ENCODE results near the gene ACTRT2.

Gene ACTRT2

DNA sequence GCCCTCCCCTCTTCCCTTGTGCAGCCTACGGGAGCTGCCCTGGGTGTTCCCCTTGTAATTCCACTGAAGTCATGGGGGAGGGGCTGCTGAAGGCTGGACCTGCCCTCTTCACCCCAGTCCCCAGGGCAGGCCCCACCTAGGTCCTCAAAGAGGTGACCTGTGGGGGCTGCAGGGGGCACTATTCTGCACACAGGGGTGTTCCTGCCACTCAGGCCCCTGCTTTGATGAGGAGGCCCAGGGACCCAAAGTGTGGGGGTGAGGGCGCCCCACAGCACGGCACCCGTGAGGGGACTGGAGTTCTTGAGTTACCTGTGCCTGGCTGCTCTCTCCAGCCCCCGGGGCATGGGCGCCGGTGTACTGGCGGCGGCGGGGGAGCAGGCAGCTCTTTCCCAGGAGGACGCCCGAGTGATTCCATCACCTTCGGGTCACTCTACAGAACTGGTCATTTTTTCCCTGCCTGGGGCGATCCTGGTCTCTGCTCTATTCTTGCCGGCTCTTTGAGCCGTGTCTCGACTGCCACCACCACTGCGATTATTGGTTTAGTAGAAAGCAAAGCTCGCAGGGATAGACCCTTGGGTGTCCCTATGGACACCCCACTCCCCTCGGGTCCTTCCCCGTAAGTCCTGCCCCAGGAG, 40.8 kb downstream of the ACTRT2 start:
- H3K4me3 ChIP-seq (ENCODE audit: low read length): no peak overlapping the region

DNA sequence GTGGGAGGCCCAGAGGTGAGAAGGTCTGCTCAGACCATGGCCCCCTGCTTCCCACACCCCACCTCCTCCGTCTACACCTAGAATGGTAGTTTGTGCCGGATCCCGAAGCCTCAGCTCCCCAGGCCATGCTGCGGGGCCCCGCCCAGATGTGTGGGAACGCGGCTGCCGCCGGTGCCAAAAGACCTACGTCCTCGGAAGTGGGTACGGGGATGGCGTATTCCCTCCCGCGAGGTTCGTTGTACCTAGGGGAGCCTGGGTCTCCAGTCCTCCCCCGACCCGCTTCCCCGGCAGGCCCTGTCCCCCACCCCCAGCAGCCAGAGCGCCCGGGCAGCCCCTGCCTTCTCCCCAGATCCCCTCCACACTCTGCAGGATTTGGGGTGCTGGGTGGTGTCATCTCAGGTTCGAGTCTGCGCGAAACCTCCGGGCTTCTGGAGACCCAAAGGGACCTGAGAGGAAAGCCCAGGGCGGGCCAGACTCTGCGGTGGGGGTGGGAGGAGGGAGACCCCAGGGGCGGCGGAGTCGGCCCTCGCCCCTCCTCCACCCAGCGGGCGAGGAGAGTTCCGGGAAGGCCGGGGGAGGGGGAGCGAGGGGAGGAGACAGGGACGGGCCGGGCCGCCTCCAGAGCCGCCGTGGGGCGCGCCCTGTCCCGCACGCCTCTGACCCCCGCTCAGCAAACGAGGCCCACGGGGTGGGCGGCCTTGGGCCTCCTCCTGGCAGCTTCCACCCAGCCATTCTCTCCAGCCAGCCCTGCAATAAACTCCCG, 41.5 kb downstream of the ACTRT2 start:
- DNase-seq (ENCODE audit: low read depth, low spot score): no peak

More for the DNA sequence above, 40.8 kb downstream of the ACTRT2 start:
- DNase-seq (ENCODE audit: low read depth, low spot score): no peak

DNA sequence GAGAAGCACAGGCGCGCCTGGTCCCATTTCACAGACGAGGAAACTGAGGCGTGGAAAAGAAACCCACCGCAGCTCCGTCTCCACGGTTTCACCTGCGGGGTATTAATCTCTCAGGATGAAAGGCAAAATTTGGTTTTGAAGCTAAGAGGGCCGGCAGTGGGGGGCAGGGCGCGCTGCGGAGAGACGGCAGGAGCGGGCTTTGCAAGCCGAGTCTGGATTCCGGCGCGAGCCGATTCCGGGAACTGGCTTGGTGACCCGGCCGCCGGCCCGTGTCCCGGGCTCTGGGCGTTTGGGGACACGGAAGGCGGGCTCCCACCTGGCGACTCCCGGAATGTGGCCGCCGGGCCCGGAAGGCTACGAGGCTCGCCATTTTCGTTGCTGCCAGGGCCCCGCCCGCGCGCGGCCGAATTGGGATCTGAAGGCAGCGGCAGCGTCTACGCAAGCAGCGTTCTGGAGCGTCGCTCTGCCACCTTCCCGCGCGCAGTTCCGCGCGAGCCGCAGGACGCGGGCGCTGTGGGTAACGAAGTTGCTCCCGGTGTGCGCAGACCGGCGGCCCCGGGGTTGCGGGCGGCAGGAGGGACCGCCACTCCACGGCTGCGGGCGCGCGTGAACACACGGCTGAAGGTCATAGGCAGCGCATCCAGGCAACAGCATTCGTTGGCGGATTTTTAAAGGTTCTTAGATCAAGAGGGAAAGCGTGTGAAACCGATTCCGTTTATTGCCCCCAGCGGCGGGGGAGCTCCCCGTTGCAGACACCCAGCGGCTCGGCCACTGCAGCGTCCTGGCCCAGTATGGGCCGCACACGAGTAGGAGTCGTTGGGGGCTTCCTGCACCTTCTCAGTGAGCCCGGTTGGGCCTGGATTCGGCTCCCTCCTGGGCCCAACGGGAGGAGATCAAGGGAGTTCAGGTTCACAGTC, 42.4 kb downstream of the ACTRT2 start:
- no peak overlapping the region for H3K4me3 ChIP-seq (ENCODE audit: low read length)
- no peak for DNase-seq (ENCODE audit: low read depth, low spot score)

More for the DNA sequence above, 41.5 kb downstream of the ACTRT2 start:
- H3K4me3 ChIP-seq (ENCODE audit: low read length): no peak overlapping the region

DNA sequence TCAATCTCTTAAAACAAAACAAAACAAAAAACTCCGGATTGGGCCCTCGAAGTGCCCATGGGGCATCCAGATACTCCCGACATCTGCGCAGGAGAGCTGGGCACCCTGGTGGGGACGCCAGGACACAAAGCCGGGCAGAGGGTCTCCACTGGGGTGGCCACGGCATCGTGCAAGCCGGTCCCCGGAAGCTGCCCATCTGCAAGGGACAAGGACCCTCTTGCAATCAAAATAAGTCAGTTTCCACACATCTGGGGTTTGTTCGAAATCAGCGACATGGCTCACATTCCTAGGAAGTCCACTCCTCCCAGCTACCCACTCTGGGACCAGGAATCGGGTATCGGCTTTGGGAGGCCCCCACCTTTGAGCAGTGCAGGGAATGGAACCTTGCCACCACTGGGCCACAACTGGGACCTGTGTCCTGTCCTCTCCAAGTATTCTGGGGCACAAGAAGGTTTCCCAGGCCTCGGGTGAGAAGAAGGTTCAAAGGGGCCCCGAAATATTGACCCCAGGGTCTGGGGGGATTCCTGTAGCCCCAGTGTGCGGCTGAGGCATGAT, 43.1 kb downstream of the ACTRT2 start:
- DNase-seq (ENCODE audit: low read depth, low spot score): no peak
- H3K4me3 ChIP-seq (ENCODE audit: low read length): no peak overlapping the region

DNA sequence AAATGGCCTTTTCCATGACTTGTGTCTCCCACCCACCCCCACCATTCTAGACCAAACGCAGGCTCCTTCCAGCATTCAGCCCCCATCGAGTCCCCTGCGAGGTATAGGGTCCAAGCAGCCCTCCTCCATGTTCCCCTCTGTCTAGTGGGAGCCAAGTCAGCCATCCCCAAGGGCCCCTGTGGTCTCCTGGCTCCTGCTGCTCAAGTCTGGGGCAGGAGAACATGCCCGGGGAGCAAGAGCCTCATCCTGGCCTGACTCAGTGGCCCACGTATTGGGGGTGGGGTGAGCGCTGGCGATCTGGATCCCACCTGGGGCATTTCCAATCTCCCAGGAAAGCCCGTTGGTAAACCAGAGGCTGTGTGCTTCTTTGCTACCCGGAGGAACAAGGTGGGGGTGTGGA, 43.6 kb downstream of the ACTRT2 start:
- H3K4me3 ChIP-seq (ENCODE audit: low read length): no peak overlapping the region
- DNase-seq (ENCODE audit: low read depth, low spot score): no peak

DNA sequence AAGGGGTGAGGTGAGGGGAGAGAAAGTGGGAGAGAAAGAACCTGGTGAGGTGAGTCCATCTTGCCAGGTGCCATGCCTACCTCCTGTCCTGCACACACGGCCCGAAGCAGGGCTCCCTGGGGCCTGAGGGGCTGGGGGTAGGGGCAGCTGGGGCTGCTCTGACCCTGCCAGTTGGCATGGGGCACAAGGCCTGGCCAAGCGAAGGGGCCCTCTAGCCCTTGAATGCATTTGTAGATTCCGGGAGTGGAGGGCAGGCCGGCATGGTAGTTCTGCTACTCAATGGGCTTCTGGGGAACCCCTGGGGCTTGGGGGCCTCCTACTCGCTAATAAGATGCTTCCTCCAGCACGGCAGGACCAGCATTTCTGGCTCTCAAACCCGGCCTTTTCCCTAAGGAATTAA, 44.1 kb downstream of the ACTRT2 start:
- no peak for DNase-seq (ENCODE audit: low read depth, low spot score)
- H3K4me3 ChIP-seq (ENCODE audit: low read length): no peak overlapping the region

DNA sequence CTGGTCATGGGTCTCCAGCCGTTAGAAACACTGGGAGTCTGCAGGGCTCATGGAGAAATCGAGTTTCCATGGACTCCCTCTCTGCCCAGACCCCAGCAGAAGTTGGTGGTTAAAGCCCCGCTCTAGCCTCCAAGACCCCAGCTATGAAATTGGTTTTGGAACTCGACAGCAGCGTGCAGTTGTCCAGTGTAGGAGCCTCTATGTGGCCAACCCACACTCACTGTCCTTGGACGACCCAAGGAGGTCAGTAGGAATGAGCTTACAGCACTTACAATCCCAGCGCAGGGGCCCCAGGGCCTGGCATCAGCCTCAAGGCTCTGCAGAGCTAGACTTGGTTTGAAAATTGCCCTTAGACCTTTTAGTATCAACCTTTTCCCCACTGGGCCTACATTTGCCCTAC, 44.5 kb downstream of the ACTRT2 start:
- no peak for DNase-seq (ENCODE audit: low read depth, low spot score)
- no peak overlapping the region for H3K4me3 ChIP-seq (ENCODE audit: low read length)

DNA sequence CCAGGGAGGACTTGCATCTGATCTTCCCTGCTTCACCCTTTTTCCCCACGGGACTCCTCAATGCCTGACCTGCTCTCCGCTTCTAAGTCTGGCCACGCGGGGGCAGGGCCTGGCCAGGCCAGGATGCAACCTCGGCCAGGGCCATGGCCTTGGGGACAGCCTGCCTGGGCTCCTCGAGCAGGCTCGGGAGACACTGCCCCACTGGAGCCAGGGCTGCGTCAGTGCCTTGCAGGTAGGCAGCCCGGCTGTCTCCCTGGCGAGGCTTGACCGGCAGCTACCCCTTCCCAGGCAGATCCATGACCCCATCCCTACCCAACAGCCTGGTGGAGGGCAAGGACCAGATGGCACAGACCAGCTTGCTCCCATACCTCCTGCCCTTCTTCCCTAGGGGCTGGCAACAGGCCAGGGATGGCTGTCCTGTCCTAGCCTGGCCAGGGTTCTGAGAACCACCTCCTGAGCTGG, 45.0 kb downstream of the ACTRT2 start:
- H3K4me3 ChIP-seq (ENCODE audit: low read length): no peak overlapping the region
- no peak for DNase-seq (ENCODE audit: low read depth, low spot score)

DNA sequence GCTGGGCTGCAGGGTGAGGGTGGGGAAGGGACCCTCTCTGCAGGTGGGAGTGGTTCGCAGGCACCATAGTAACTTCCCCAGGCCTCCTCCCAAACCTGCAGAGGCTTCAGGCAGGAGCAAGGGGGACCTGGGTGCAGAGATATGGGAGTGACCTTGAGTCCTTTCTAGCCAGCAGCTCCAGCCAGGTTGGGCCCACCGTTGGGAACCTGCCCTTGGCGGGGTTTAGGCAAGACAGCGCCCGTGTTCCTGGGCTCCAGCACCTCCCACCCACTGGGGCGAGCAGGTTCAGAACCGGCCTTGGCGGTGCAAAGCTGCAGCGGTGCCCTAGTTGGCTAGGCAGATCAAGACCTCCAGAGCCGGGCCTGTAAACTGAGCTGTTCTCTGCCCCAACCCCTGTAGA, 45.6 kb downstream of the ACTRT2 start:
- H3K4me3 ChIP-seq (ENCODE audit: low read length): no peak overlapping the region
- no peak for DNase-seq (ENCODE audit: low read depth, low spot score)

DNA sequence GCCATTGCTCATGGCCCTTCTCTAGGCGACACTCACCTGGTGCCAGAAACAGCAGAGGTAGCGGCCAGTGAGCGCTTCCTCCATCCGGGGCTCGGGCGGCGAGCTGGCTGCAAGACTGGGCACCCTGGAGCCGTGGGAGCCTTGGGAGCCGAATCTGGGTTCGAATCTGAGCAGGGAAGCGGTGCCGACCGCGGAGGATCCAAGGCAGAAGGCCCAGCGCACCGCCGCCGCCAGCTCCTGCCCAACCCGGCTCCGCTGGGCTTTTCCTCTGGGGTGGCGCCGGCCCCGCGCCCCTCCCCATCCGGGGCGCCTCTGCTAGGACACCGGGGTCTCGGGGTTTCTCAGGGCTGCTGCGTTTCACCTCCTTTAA, 46.0 kb downstream of the ACTRT2 start:
- no peak for DNase-seq (ENCODE audit: low read depth, low spot score)
- H3K4me3 ChIP-seq (ENCODE audit: low read length): no peak overlapping the region

DNA sequence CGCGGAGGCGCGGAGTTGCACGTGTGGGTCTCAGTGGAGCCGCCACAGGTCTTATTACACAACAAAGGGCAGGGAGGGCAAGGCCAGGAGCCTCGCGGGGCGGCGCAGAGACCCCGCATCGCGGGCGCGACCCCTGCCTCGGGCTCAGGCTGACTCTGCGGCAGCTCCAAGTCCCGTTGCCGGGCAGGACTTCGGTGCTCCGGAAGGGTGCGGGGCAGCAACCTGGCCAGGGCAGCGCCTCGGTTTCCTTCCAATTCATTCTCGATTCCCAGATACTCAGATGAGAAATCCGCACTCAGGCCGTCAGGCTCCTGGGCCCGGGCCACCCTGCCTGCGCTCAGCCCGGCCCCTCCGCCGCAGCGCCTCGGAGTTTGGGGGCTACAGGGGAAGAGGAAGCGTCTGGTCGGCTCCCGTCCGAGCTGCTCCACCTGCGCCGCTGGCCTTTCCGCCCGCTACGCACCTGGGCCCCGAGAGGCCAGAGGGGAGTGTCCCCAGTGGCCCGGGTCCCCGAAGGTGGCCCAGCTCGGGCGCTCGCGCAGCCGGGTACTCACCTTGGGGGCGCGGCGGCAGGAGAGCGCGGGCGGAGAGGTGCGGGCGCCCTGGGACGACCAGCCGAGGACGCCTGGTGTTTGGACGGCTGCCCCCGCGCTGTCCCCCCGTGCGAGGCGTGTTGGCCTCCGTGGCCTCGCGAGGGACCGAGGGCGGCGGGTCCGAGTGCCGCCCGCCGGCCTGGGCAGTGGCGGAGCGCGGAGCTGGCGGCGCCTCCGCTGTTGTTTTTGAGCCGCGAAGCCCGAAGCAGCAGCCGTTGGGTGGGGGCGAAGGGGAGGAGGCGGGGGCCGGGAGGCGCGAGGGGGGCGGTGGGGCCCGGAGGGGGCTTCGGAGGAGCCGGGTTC, 46.6 kb downstream of the ACTRT2 start:
- no peak overlapping the region for H3K4me3 ChIP-seq (ENCODE audit: low read length)
- DNase-seq (ENCODE audit: low read depth, low spot score): no peak

DNA sequence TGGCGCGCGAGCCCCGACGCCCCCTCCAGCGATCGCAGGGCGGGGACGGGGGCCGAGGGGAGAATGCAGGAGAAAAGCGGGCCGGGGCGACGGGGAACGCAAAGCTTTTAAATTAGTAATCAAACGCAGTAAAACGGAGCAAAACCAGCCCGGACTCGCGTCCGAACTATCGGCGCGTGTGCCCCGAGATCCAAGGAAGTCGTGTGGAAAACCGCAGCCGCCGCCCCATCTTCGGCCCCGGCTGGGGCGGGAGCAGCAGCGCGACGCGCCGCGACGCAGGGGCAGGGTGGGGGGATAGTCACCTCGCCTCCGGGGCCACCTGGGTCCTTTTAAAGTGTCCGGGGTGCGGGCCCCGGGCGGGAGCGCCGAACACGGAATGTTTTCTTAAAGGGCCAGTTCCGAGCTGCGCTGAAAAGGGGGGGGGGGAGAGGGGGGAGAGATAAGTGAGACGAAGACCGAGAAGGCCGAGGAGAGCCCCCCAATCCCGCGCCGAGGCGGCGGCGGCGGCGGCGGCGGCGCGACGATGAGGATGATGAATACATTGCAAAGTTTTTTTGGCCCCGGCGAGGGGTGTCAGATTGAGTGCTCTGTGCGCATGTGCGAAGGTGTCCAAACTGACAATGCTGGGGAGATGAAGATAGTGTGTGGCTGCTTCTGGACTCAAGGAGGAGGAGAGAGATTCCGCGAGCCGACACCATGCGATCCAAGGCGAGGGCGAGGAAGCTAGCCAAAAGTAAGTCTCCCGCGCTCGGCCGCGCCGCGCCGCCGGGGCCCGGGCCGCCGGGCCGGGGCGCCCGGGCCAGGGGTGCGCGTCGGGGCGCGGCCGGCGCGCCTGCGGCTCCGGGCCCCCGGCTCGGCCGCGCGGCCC, 47.5 kb downstream of the ACTRT2 start, which contains the start of gene PRDM16:
TSS of gene PRDM16 (plus strand) at position 640 of the 868 bp plus-strand sequence. CDS start at position 697, 57 bp downstream.
- DNase-seq (ENCODE audit: low read depth, low spot score): peak; percentile 0

DNA sequence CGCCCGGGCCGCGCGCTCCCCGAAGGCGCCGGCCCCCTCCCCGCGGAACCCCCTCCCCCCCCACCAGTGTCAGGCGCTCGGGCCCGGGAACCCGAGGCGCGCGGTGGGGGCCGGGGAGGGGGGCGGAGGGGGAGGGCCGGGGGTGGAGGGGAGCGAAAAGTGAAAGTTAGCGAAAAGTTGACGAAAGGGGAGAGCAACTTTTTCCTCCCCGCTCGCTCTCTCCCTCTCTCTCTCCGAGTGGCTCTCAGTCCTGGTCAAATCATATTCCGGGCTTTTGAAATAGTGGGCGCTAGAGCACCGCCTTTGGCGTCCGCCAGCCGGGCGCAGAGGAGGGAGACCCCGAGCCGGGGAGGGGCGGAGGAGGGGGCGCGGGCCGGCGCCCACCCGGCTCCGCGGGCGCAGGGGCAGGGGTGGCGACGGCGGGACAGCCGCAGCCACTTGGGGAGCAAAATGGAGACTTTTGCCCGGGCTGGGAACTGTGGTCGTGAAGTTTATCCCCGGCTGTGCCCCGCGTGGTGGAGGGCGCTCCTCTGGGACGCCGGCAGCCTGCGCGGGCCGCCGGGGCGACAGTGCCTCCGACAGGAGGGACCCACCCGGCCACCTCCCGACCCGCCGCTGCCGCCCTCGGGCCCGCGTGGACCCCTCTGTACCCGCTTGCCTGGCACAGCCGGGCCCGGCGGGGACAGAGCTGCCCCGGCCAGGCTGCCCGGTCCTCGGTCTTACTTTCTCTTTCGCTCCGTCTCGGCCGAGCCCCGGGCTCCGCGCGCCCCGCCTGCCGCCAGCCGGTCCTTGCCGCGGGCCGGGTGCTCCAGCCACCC, 48.4 kb downstream of the ACTRT2 start:
- no peak for DNase-seq (ENCODE audit: low read depth, low spot score)
- no peak overlapping the region for H3K4me3 ChIP-seq (ENCODE audit: low read length)

More for the DNA sequence above, 47.5 kb downstream of the ACTRT2 start, which contains the start of gene PRDM16:
- no peak within 1 kb of the TSS for H3K4me3 ChIP-seq (ENCODE audit: low read length)

DNA sequence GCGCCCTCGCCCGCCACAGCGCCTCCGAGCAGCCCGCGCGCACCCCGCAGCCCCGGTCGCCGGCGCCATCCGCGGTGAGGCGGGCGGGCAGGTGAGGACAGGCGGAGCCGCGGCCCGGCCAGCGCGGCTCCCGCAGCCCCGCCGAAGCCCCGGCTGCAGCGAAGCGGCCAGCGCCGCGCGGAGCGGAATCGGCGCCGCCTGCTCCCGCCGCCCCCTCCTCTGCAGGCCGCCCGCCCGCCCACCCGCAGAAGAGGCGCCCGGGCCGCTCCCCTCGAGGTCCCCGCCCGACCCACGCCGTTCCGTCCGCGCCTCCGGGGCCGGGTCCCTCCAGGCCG, 49.0 kb downstream of the ACTRT2 start:
- no peak overlapping the region for H3K4me3 ChIP-seq (ENCODE audit: low read length)
- no peak for DNase-seq (ENCODE audit: low read depth, low spot score)

DNA sequence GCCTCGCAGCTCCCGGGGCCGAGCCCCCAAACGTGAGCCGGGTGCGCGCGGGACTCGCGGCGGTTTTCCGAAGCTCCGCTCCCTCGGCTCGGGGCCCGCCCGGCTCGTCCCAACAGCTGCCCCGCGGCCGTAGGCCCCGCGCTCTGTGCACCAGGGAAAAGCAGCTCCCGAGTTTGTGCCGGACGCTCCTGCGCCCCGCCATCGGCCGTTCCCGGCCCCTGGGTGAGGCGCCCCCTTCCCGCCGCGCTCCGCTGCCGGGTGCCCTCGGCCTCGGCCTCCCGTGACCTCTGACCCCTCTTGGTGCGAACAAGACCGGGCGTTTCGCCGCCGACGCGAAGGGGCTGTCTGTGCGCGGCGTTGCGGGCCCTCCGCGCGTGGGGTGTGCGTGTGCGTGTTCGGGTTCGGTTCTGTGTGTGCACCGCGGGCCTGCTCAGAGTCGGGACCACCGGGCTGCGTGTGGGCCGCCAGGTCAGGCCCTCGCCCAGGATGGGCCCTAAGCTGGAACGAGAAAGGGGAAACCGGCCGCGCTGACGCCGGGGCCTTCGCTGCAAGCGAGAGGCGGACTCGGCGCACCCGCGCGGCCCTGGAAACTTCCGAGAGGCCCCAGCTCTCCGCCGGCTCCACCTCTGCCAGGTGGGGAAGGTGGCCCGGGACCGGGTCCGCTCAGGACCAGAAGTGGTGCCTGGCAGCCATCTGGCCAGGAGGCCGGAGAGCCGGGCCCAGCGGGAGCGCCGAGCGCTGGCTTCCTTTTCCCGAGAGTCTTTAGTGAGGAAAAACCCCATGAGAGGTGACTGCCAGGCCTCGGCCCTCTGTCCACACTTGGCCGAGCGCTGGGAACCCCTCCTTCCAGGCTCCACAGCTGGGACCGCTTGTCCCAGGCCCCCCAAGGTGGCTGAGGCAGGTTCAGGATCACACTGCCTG, 49.6 kb downstream of the ACTRT2 start:
- H3K4me3 ChIP-seq (ENCODE audit: low read length): no peak overlapping the region
- DNase-seq (ENCODE audit: low read depth, low spot score): no peak
